ENCODE results near the gene STRIP1.
A peak's percentile ranks its signal among the peaks of the same experiment; 100 is the strongest.

The STRIP1 gene

GRCh38 chr1:109995536-109995935 lies 38.9 kb upstream of the STRIP1 start:
- Histone ChIP-seq H3K36me3 (ENCODE audit: control insufficient read depth, insufficient read depth, low read length) (no peaks in the 10 kb centered on the region), H3K9me3 (ENCODE audit: control insufficient read depth, low read length) (no peaks in the 10 kb centered on the region), H3K4me3 (ENCODE audit: insufficient read depth, low read depth, low read length) (no peak overlapping the region), H3K4me1 (ENCODE audit: control insufficient read depth, insufficient read depth, low read length) (no peaks in the 10 kb centered on the region), H3K27me3 (ENCODE audit: control insufficient read depth, insufficient read depth, low read length, poor library complexity, severe bottlenecking) (no peaks in the 10 kb centered on the region), H3K27ac (ENCODE audit: insufficient read depth, low read depth, low read length, poor library complexity, severe bottlenecking) (no peak overlapping the region)
- WGBS, 2 experiments, result 88 to 98% methylated on average over 2 of the region's 2 CpGs

DNA sequence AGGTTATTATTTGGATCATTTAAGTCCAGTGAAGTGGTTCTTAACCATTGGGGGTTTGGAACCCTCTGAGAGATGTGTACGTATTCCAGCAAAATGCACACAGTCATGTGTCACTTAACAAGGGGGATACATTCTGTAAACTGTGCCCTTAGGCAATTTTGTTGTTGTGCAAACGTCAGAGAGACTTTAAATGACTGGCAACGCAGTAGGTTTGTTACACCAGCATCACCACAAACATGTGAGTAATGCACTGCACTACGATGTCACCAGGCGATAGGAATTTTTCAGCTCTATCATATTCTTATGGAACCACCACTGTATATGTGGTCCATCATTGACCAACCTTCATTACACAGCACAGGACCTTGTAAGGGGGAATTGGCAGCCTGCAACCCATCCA lies 37.9 kb upstream of the STRIP1 start:
- no peak overlapping the region for H3K4me3 ChIP-seq (ENCODE audit: insufficient read depth, low read depth, low read length)
- no peak overlapping the region for H3K27ac ChIP-seq (ENCODE audit: insufficient read depth, low read depth, low read length, poor library complexity, severe bottlenecking)
- H3K27me3 ChIP-seq (ENCODE audit: control insufficient read depth, insufficient read depth, low read length, poor library complexity, severe bottlenecking), result no peaks in the 10 kb centered on the region
- WGBS, 2 experiments, result 86 to 96% methylated on average over 5 of the region's 5 CpGs
- no peaks in the 10 kb centered on the region for H3K9me3 ChIP-seq (ENCODE audit: control insufficient read depth, low read length)
- no peaks in the 10 kb centered on the region for H3K4me1 ChIP-seq (ENCODE audit: control insufficient read depth, insufficient read depth, low read length)
- H3K36me3 ChIP-seq (ENCODE audit: control insufficient read depth, insufficient read depth, low read length), result no peaks in the 10 kb centered on the region

GRCh38 chr1:109997204-109997866 lies 37.1 kb upstream of the STRIP1 start:
- H3K4me1 ChIP-seq (ENCODE audit: control insufficient read depth, insufficient read depth, low read length), result no peaks in the 10 kb centered on the region
- no peak overlapping the region for H3K27ac ChIP-seq (ENCODE audit: insufficient read depth, low read depth, low read length, poor library complexity, severe bottlenecking)
- no peak overlapping the region for H3K4me3 ChIP-seq (ENCODE audit: insufficient read depth, low read depth, low read length)
- no peaks in the 10 kb centered on the region for H3K27me3 ChIP-seq (ENCODE audit: control insufficient read depth, insufficient read depth, low read length, poor library complexity, severe bottlenecking)
- WGBS, 2 experiments, result 97 to 98% methylated on average over 7 of the region's 7 CpGs
- H3K9me3 ChIP-seq (ENCODE audit: control insufficient read depth, low read length), result no peaks in the 10 kb centered on the region
- H3K36me3 ChIP-seq (ENCODE audit: control insufficient read depth, insufficient read depth, low read length), result no peaks in the 10 kb centered on the region

DNA sequence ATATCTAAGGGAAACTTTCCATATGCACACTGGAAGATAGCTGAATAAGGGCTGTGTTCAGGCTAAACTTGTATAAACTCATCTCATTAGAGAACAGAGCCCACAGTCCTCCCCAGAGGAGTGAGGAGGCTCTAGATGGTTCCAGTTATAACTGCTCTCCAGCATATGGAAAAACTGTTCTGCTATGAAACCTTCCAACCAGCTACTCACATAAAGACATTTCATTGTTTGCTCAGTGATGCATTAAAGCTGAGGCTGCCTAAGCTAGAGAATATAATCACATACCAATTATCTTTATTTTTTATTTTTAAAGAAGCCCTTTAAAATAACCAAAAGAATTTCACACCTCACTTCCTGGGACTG lies 36.6 kb upstream of the STRIP1 start:
- Histone ChIP-seq H3K4me3 (ENCODE audit: insufficient read depth, low read depth, low read length) (no peak overlapping the region), H3K27ac (ENCODE audit: insufficient read depth, low read depth, low read length, poor library complexity, severe bottlenecking) (no peak overlapping the region)

DNA sequence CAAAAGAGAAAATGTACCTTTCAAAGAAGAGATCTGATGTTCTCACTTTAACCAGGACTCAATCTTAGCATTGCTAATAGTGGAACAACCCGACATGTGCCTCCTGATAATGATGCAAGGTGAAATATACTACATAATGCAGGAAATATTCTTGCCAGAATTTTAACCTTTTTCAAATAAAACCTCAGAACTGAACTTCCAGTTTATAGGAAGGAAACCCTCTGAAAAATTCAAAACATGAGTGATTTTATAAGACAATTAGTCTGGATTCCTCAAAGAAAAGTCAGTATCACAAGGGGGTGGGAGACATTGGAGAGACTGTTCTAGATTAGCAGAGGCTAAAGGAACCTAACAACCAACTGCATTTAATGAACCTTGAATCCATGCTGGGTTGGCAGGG lies 31.7 kb upstream of the STRIP1 start:
- no peaks in the 10 kb centered on the region for H3K36me3 ChIP-seq (ENCODE audit: control insufficient read depth, insufficient read depth, low read length)
- no peaks in the 10 kb centered on the region for H3K27me3 ChIP-seq (ENCODE audit: control insufficient read depth, insufficient read depth, low read length, poor library complexity, severe bottlenecking)
- H3K4me1 ChIP-seq (ENCODE audit: control insufficient read depth, insufficient read depth, low read length), result peaks cover 39% of the 10 kb centered on the region
- H3K4me3 ChIP-seq (ENCODE audit: insufficient read depth, low read depth, low read length), result no peak overlapping the region
- 100% methylated on average over 1 of the region's 1 CpG; no CpG with 5 or more reads in 1 of the 2 experiments for WGBS, 2 experiments
- H3K27ac ChIP-seq (ENCODE audit: insufficient read depth, low read depth, low read length, poor library complexity, severe bottlenecking), result no peak overlapping the region
- no peaks in the 10 kb centered on the region for H3K9me3 ChIP-seq (ENCODE audit: control insufficient read depth, low read length)

More for the DNA sequence above, 36.6 kb upstream of the STRIP1 start:
- H3K4me1 ChIP-seq (ENCODE audit: control insufficient read depth, insufficient read depth, low read length), result no peaks in the 10 kb centered on the region
- no peaks in the 10 kb centered on the region for H3K36me3 ChIP-seq (ENCODE audit: control insufficient read depth, insufficient read depth, low read length)
- H3K27me3 ChIP-seq (ENCODE audit: control insufficient read depth, insufficient read depth, low read length, poor library complexity, severe bottlenecking), result no peaks in the 10 kb centered on the region
- H3K9me3 ChIP-seq (ENCODE audit: control insufficient read depth, low read length), result no peaks in the 10 kb centered on the region

DNA sequence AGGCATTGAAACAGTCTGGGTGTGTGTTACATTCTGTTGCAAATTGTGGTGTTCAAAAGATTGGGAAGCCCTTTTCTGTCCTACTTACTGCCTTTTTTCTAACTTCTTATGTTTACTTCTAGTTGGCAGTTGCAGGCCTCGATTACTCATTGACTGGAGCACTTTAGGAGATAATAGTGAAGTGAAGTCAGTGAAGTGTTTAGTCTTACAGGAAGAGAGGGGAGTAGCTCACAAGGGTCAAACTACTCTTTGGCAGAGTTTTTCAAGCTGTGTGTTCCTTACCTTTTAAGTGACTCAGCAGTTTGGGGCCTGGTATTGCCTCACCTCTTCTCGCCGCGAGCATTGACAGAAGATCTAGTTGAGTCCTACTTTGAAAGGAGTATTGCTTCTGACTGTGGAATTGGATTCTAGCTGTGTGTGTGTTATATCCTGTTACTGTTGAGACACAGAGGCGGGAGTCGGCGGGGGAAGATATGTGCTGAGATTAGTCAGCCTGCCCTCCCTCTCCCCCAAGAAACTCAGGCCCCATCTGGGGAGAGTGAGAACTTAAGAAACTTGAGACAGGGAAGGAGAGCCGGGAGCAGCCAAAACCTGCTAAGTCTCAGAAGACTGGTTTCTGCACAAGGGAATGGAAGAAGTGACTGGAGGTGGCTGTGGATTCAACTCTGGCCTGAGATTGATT lies 30.5 kb upstream of the STRIP1 start:
- no peak overlapping the region for H3K4me3 ChIP-seq (ENCODE audit: insufficient read depth, low read depth, low read length)
- WGBS, 2 experiments, result 30 to 39% methylated on average over 8 of the region's 8 CpGs

GRCh38 chr1:110004583-110004982 lies 29.8 kb upstream of the STRIP1 start:
- Histone ChIP-seq H3K36me3 (ENCODE audit: control insufficient read depth, insufficient read depth, low read length) (peaks cover 9% of the 10 kb centered on the region), H3K9me3 (ENCODE audit: control insufficient read depth, low read length) (no peaks in the 10 kb centered on the region), H3K27ac (ENCODE audit: insufficient read depth, low read depth, low read length, poor library complexity, severe bottlenecking) (peak overlapping the region; percentile 30), H3K27me3 (ENCODE audit: control insufficient read depth, insufficient read depth, low read length, poor library complexity, severe bottlenecking) (no peaks in the 10 kb centered on the region), H3K4me3 (ENCODE audit: insufficient read depth, low read depth, low read length) (no peak overlapping the region), H3K4me1 (ENCODE audit: control insufficient read depth, insufficient read depth, low read length) (peaks cover 48% of the 10 kb centered on the region)
- 75 to 85% methylated on average over 1 of the region's 1 CpG for WGBS, 2 experiments

More for the DNA sequence above, 30.5 kb upstream of the STRIP1 start:
- H3K36me3 ChIP-seq (ENCODE audit: control insufficient read depth, insufficient read depth, low read length), result peaks cover 3% of the 10 kb centered on the region
- H3K9me3 ChIP-seq (ENCODE audit: control insufficient read depth, low read length), result no peaks in the 10 kb centered on the region
- H3K4me1 ChIP-seq (ENCODE audit: control insufficient read depth, insufficient read depth, low read length), result peaks cover 46% of the 10 kb centered on the region
- H3K27me3 ChIP-seq (ENCODE audit: control insufficient read depth, insufficient read depth, low read length, poor library complexity, severe bottlenecking), result no peaks in the 10 kb centered on the region
- peak overlapping the region; percentile 30 for H3K27ac ChIP-seq (ENCODE audit: insufficient read depth, low read depth, low read length, poor library complexity, severe bottlenecking)

- H3K9me3 ChIP-seq (ENCODE audit: control insufficient read depth, low read length), result no peaks in the 10 kb centered on the region
- no peak overlapping the region for H3K27ac ChIP-seq (ENCODE audit: insufficient read depth, low read depth, low read length, poor library complexity, severe bottlenecking)
- H3K4me3 ChIP-seq (ENCODE audit: insufficient read depth, low read depth, low read length), result no peak overlapping the region
- H3K36me3 ChIP-seq (ENCODE audit: control insufficient read depth, insufficient read depth, low read length), result peaks cover 19% of the 10 kb centered on the region
- no peaks in the 10 kb centered on the region for H3K27me3 ChIP-seq (ENCODE audit: control insufficient read depth, insufficient read depth, low read length, poor library complexity, severe bottlenecking)
- H3K4me1 ChIP-seq (ENCODE audit: control insufficient read depth, insufficient read depth, low read length), result peaks cover 48% of the 10 kb centered on the region
Measured at GRCh38 chr1:110005971-110006370, 28.5 kb upstream of the STRIP1 start.

DNA sequence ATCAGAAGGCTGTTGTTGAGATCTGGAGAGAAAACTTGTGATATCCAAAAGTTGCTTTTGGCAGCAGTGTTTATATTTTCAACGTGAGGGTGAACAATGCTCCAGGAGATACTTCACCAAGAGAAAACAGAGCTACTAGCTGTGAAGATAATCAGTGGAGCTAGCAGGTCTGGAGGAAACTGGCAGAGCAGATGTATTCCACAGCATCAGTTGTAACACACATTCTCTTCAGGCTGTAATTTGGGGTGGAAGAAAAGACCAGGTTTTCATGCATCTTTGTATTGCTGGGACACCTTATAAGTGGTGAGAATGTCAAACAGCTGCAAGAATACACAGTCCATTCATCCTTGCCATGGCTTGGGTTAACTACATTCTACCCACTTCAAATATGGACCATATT lies 27.9 kb upstream of the STRIP1 start:
- H3K27ac ChIP-seq (ENCODE audit: insufficient read depth, low read depth, low read length, poor library complexity, severe bottlenecking), result no peak overlapping the region
- no peaks in the 10 kb centered on the region for H3K27me3 ChIP-seq (ENCODE audit: control insufficient read depth, insufficient read depth, low read length, poor library complexity, severe bottlenecking)
- peaks cover 48% of the 10 kb centered on the region for H3K4me1 ChIP-seq (ENCODE audit: control insufficient read depth, insufficient read depth, low read length)
- peaks cover 22% of the 10 kb centered on the region for H3K36me3 ChIP-seq (ENCODE audit: control insufficient read depth, insufficient read depth, low read length)
- H3K9me3 ChIP-seq (ENCODE audit: control insufficient read depth, low read length), result no peaks in the 10 kb centered on the region
- WGBS, 2 experiments, result 53 to 65% methylated on average over 1 of the region's 1 CpG
- H3K4me3 ChIP-seq (ENCODE audit: insufficient read depth, low read depth, low read length), result no peak overlapping the region

GRCh38 chr1:110007046-110007830 lies 27.2 kb upstream of the STRIP1 start:
- no peaks in the 10 kb centered on the region for H3K9me3 ChIP-seq (ENCODE audit: control insufficient read depth, low read length)
- peak overlapping the region; percentile 33 for H3K27ac ChIP-seq (ENCODE audit: insufficient read depth, low read depth, low read length, poor library complexity, severe bottlenecking)
- WGBS, 2 experiments, result 67 to 72% methylated on average over 3 to 4 of the region's 4 CpGs
- peaks cover 48% of the 10 kb centered on the region for H3K4me1 ChIP-seq (ENCODE audit: control insufficient read depth, insufficient read depth, low read length)
- peaks cover 28% of the 10 kb centered on the region for H3K36me3 ChIP-seq (ENCODE audit: control insufficient read depth, insufficient read depth, low read length)
- H3K27me3 ChIP-seq (ENCODE audit: control insufficient read depth, insufficient read depth, low read length, poor library complexity, severe bottlenecking), result no peaks in the 10 kb centered on the region
- no peak overlapping the region for H3K4me3 ChIP-seq (ENCODE audit: insufficient read depth, low read depth, low read length)

Measured in ectodermal cell (in vitro differentiated cells).